ENCODE data around the gene MAP2K2. TPM values are rescaled to one million over a fixed set of nuclear protein-coding genes. Genes with fewer than 3 reads are reported as not detected.
A peak's percentile ranks its signal among the peaks of the same experiment; 100 is the strongest.

Gene MAP2K2
- total RNA-seq, 4 donors from 2014 or later = 136 to 199 (median 195) TPM

- intact Hi-C loops (cut with DNase I; ENCODE audit: low total_unique reads) = no loop called here
- TF ChIP-seq CTCF (IDR thresholded peaks at IDR 0.05) (no peak), EP300 (IDR thresholded peaks at IDR 0.05; ENCODE audit: low read depth) (no peak), POLR2AphosphoS5 (IDR thresholded peaks at IDR 0.05) (no peak), POLR2A (IDR thresholded peaks at IDR 0.05) (no peak)
These were observed 1.4 kb downstream of the MAP2K2 start for GRCh38 chr19:4122480-4122879.

GRCh38 chr19:4121815-4122214, 2.1 kb downstream of the MAP2K2 start:
- no peak for TF ChIP-seq EP300 (IDR thresholded peaks at IDR 0.05; ENCODE audit: low read depth)
- no peak for TF ChIP-seq POLR2A (IDR thresholded peaks at IDR 0.05)
- no peak for TF ChIP-seq CTCF (IDR thresholded peaks at IDR 0.05)
- no peak for TF ChIP-seq POLR2AphosphoS5 (IDR thresholded peaks at IDR 0.05)
- no peak for DNase-seq
- WGBS, 2 donors (ENCODE audit: low coverage in 1 of 2) = 96 to 100% methylated on average over 1 to 4 of the region's 4 CpGs
- intact Hi-C loops (cut with DNase I; ENCODE audit: low total_unique reads) = no loop called here
- H3K36me3 ChIP-seq = peaks cover 0 to 8% (median 3%) of the 10 kb centered on the region in 4 donors
- no peaks in the 10 kb centered on the region for H3K27me3 ChIP-seq
- peaks cover 18 to 32% (median 27%) of the 10 kb centered on the region in 4 donors for H3K4me1 ChIP-seq
- in situ Hi-C loops (cut with MboI; ENCODE audit: low pct_ligation_motif_present in 1 of 4, low pct_unique_long_range_greater_than_20kb in 1 of 4, low sequenced_read_pairs in 3 of 4) = no loop called here
- no peak overlapping the region for H3K4me3 ChIP-seq
- no peaks in the 10 kb centered on the region for H3K9me3 ChIP-seq
- no peak overlapping the region for H3K27ac ChIP-seq

More at GRCh38 chr19:4122480-4122879, 1.4 kb downstream of the MAP2K2 start:
- 62 to 64% methylated on average over 4 to 5 of the region's 5 CpGs for WGBS, 2 donors (ENCODE audit: low coverage in 1 of 2)
- in situ Hi-C loops (cut with MboI; ENCODE audit: low pct_ligation_motif_present in 1 of 4, low pct_unique_long_range_greater_than_20kb in 1 of 4, low sequenced_read_pairs in 3 of 4) = no loop called here
- Histone ChIP-seq H3K36me3 (peaks cover 0 to 2% (median 0%) of the 10 kb centered on the region in 4 donors), H3K4me1 (peaks cover 18 to 35% (median 29%) of the 10 kb centered on the region in 4 donors), H3K27me3 (no peaks in the 10 kb centered on the region), H3K27ac (peak overlapping the region; percentile 72 to 92 (median 84)), H3K9me3 (no peaks in the 10 kb centered on the region), H3K4me3 (peak overlapping the region; percentile 71 to 94 (median 84))
- DNase-seq = no peak

GRCh38 chr19:4121273-4121612, 2.7 kb downstream of the MAP2K2 start:
- Histone ChIP-seq H3K4me3 (no peak overlapping the region), H3K27me3 (no peaks in the 10 kb centered on the region), H3K36me3 (peaks cover 0 to 11% (median 4%) of the 10 kb centered on the region in 4 donors), H3K4me1 (peaks cover 18 to 30% (median 26%) of the 10 kb centered on the region in 4 donors), H3K27ac (no peak overlapping the region), H3K9me3 (no peaks in the 10 kb centered on the region)
- intact Hi-C loops (cut with DNase I; ENCODE audit: low total_unique reads) (no loop called here), in situ Hi-C loops (cut with MboI; ENCODE audit: low pct_ligation_motif_present in 1 of 4, low pct_unique_long_range_greater_than_20kb in 1 of 4, low sequenced_read_pairs in 3 of 4) (no loop called here)
- DNase-seq = no peak
- TF ChIP-seq EP300 (IDR thresholded peaks at IDR 0.05; ENCODE audit: low read depth) (no peak), POLR2A (IDR thresholded peaks at IDR 0.05) (no peak), CTCF (IDR thresholded peaks at IDR 0.05) (no peak), POLR2AphosphoS5 (IDR thresholded peaks at IDR 0.05) (no peak)
- WGBS, 2 donors (ENCODE audit: low coverage in 1 of 2) = 96 to 100% methylated on average over 1 to 5 of the region's 5 CpGs

- TF ChIP-seq EP300 (IDR thresholded peaks at IDR 0.05; ENCODE audit: low read depth) (no peak), CTCF (IDR thresholded peaks at IDR 0.05) (no peak), POLR2A (IDR thresholded peaks at IDR 0.05) (no peak), POLR2AphosphoS5 (IDR thresholded peaks at IDR 0.05) (no peak)
- no peaks in the 10 kb centered on the region for H3K27me3 ChIP-seq
- in situ Hi-C loops (cut with MboI; ENCODE audit: low pct_ligation_motif_present in 1 of 4, low pct_unique_long_range_greater_than_20kb in 1 of 4, low sequenced_read_pairs in 3 of 4) = no loop called here
- H3K4me1 ChIP-seq = peaks cover 18 to 30% (median 26%) of the 10 kb centered on the region in 4 donors
- intact Hi-C loops (cut with DNase I; ENCODE audit: low total_unique reads) = no loop called here
- no peaks in the 10 kb centered on the region for H3K9me3 ChIP-seq
- no peak overlapping the region for H3K27ac ChIP-seq
- H3K36me3 ChIP-seq = peaks cover 0 to 11% (median 5%) of the 10 kb centered on the region in 4 donors
- H3K4me3 ChIP-seq = no peak overlapping the region
- DNase-seq = no peak
- 82% methylated on average over 20 of the region's 21 CpGs; no CpG with 5 or more reads in 1 of the 2 donors for WGBS, 2 donors (ENCODE audit: low coverage in 1 of 2)
These were observed 3.2 kb downstream of the MAP2K2 start for GRCh38 chr19:4120559-4121272.
